ENCODE data around the gene AIDA. TPM values are rescaled to one million over a fixed set of nuclear protein-coding genes. Genes with fewer than 3 reads are reported as not detected.

AIDA gene
- total RNA-seq, 4 donors from 2014 or later: 79.3 to 119 (median 108) TPM

GRCh38 chr1:222711319-222712252 lies 705 bp downstream of the AIDA start:
- 0% methylated on average over 9 to 18 of the region's 42 CpGs for WGBS, 2 donors (ENCODE audit: low coverage in 1 of 2)
- Histone ChIP-seq H3K27ac (peak overlapping the region; percentile 94 to 97 (median 97)), H3K4me1 (peaks cover 0 to 61% (median 17%) of the 10 kb centered on the region in 3 donors), H3K4me3 (peak overlapping the region; percentile 70 to 91), H3K27me3 (no peaks in the 10 kb centered on the region), H3K36me3 (peaks cover 0 to 17% of the 10 kb centered on the region in 2 donors), H3K9me3 (no peaks in the 10 kb centered on the region)
- no peak for TF ChIP-seq EP300 (IDR thresholded peaks at IDR 0.05)
- no peak for TF ChIP-seq POLR2AphosphoS5 (IDR thresholded peaks at IDR 0.05)
- TF ChIP-seq POLR2A (IDR thresholded peaks at IDR 0.05): no peak
- TF ChIP-seq, protein P1, sequence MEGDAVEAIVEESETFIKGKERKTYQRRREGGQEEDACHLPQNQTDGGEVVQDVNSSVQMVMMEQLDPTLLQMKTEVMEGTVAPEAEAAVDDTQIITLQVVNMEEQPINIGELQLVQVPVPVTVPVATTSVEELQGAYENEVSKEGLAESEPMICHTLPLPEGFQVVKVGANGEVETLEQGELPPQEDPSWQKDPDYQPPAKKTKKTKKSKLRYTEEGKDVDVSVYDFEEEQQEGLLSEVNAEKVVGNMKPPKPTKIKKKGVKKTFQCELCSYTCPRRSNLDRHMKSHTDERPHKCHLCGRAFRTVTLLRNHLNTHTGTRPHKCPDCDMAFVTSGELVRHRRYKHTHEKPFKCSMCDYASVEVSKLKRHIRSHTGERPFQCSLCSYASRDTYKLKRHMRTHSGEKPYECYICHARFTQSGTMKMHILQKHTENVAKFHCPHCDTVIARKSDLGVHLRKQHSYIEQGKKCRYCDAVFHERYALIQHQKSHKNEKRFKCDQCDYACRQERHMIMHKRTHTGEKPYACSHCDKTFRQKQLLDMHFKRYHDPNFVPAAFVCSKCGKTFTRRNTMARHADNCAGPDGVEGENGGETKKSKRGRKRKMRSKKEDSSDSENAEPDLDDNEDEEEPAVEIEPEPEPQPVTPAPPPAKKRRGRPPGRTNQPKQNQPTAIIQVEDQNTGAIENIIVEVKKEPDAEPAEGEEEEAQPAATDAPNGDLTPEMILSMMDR (IDR thresholded peaks at IDR 0.05): no peak
- peak; percentile 52 for ATAC-seq

- Histone ChIP-seq H3K9me3 (no peaks in the 10 kb centered on the region), H3K27ac (peak overlapping the region in 2 of 4 donors; percentile 97), H3K4me1 (peaks cover 0 to 45% (median 17%) of the 10 kb centered on the region in 3 donors), H3K4me3 (no peak overlapping the region), H3K36me3 (no peaks in the 10 kb centered on the region), H3K27me3 (no peaks in the 10 kb centered on the region)
- WGBS, 2 donors (ENCODE audit: low coverage in 1 of 2): 79 to 89% methylated on average over 5 of the region's 5 CpGs
- no peak for ATAC-seq
- TF ChIP-seq, protein P1 (IDR thresholded peaks at IDR 0.05): no peak
Measured at GRCh38 chr1:222709700-222710153, 2.6 kb downstream of the AIDA start.

DNA sequence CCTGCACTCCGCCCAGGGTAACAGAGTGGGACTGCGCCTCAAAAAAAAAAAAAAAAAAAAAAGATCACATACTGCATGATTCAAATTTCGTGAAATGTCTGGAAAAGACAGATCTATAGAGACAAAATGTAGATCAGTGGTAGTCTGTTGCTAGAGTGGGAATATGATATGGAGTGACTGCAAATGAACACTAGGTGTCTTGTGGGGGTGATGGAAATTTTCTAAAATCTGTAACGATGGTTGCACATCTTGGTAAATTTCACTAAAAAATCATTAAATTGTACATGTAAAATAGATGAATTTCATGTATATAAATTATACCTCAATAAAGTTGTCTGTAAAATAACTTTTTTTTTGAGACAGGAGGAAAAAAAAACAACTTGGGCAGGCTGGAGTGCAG lies 5.5 kb downstream of the AIDA start:
- no peak for TF ChIP-seq EP300 (IDR thresholded peaks at IDR 0.05)
- no peak for TF ChIP-seq POLR2AphosphoS5 (IDR thresholded peaks at IDR 0.05)
- no peak for TF ChIP-seq POLR2A (IDR thresholded peaks at IDR 0.05)
- TF ChIP-seq, protein P1 (IDR thresholded peaks at IDR 0.05): peak in 1 of 4 experiments; percentile 8
- Histone ChIP-seq H3K36me3 (peaks cover under 1 to 10% of the 10 kb centered on the region in 2 donors), H3K4me1 (peaks cover 0 to 34% (median 17%) of the 10 kb centered on the region in 3 donors), H3K27me3 (no peaks in the 10 kb centered on the region), H3K4me3 (no peak overlapping the region), H3K9me3 (no peaks in the 10 kb centered on the region), H3K27ac (no peak overlapping the region)
- WGBS, 2 donors (ENCODE audit: low coverage in 1 of 2): 84 to 90% methylated on average over 2 to 3 of the region's 4 CpGs
- ATAC-seq: no peak

DNA sequence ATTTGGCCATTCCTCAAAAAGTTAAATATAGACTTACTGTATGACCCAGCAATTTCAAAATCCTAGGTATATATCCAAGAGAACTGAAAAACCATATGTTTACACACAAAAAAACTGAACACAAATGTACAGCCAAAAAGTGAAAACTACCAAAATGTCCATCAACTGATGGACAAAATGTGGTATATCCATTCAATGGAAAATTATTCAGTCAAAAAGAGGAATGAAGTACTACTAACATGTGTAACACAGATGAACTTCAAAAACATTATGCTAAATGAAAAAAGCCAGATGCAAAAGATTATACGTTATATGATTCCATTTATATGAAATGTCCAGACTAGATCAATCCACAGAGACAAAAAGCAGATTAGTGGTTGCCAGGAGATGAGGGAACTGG lies 8.0 kb downstream of the AIDA start:
- peaks cover 0 to 13% (median 3%) of the 10 kb centered on the region in 3 donors for H3K4me1 ChIP-seq
- ATAC-seq: no peak
- TF ChIP-seq EP300 (IDR thresholded peaks at IDR 0.05) (no peak), POLR2A (IDR thresholded peaks at IDR 0.05) (no peak), POLR2AphosphoS5 (IDR thresholded peaks at IDR 0.05) (no peak)
- TF ChIP-seq, protein P1 (IDR thresholded peaks at IDR 0.05): no peak
- no peaks in the 10 kb centered on the region for H3K9me3 ChIP-seq
- peaks cover 2 to 36% of the 10 kb centered on the region in 2 donors for H3K36me3 ChIP-seq
- 76 to 91% methylated on average over 1 of the region's 1 CpG for WGBS, 2 donors (ENCODE audit: low coverage in 1 of 2)
- no peaks in the 10 kb centered on the region for H3K27me3 ChIP-seq
- H3K27ac ChIP-seq: no peak overlapping the region
- H3K4me3 ChIP-seq: no peak overlapping the region

All from gastroesophageal sphincter (tissue), 4 donors.